Measurements from ENCODE around the gene NDRG2. TPM values are rescaled to one million over a fixed set of nuclear protein-coding genes. Genes with fewer than 3 reads are reported as not detected.

Gene NDRG2
- total and polyA plus RNA-seq, 4 donors = 46.1 to 112 (median 58.6) TPM

GRCh38 chr14:21070083-21070609 lies 45.3 kb upstream of the NDRG2 start, which contains the start of gene ARHGEF40:
Gene ARHGEF40 (plus strand): TSS chr14:21070304. CDS start chr14:21070397, 93 bp downstream.
- WGBS, 2 donors = 0 to 1% methylated on average over 15 to 63 of the region's 63 CpGs
- Histone ChIP-seq H3K9me3 (ENCODE audit: control insufficient read depth in 4 of 4, insufficient read depth in 3 of 4, low read length in 3 of 4) (no peaks in the 10 kb centered on the region), H3K9ac (ENCODE audit: insufficient read depth in 1 of 2, low read length in 2 of 2) (peak within 1 kb of the TSS; percentile 56 to 79), H3K27me3 (ENCODE audit: control insufficient read depth in 3 of 3, insufficient read depth in 3 of 3, low read length in 2 of 3) (no peaks in the 10 kb centered on the region), H3K4me3 (peak within 1 kb of the TSS; percentile 60), H3K4me1 (ENCODE audit: control insufficient read depth in 5 of 5, insufficient read depth in 5 of 5, low read length in 5 of 5) (peaks cover 0 to 30% (median 0%) of the 10 kb centered on the region in 5 donors), H3K36me3 (ENCODE audit: control insufficient read depth in 4 of 4, insufficient read depth in 4 of 4, low read length in 4 of 4) (peaks cover 0 to 23% (median 12%) of the 10 kb centered on the region in 4 donors), H3K27ac (ENCODE audit: low read depth in 1 of 2, low read length in 1 of 2) (peak within 1 kb of the TSS; percentile 87 to 93)
- TF ChIP-seq, protein P1, sequence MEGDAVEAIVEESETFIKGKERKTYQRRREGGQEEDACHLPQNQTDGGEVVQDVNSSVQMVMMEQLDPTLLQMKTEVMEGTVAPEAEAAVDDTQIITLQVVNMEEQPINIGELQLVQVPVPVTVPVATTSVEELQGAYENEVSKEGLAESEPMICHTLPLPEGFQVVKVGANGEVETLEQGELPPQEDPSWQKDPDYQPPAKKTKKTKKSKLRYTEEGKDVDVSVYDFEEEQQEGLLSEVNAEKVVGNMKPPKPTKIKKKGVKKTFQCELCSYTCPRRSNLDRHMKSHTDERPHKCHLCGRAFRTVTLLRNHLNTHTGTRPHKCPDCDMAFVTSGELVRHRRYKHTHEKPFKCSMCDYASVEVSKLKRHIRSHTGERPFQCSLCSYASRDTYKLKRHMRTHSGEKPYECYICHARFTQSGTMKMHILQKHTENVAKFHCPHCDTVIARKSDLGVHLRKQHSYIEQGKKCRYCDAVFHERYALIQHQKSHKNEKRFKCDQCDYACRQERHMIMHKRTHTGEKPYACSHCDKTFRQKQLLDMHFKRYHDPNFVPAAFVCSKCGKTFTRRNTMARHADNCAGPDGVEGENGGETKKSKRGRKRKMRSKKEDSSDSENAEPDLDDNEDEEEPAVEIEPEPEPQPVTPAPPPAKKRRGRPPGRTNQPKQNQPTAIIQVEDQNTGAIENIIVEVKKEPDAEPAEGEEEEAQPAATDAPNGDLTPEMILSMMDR (IDR thresholded peaks at IDR 0.05; ENCODE audit: control extremely low read depth, extremely low read depth) = no peak
- DNase-seq (peak; percentile 81 to 88 (median 84)), ATAC-seq (ENCODE audit: insufficient read depth, low FRiP score) (peak; percentile 68)

- Histone ChIP-seq H3K36me3 (ENCODE audit: control insufficient read depth in 4 of 4, insufficient read depth in 4 of 4, low read length in 4 of 4) (peaks cover 0 to 17% (median 10%) of the 10 kb centered on the region in 4 donors), H3K9ac (ENCODE audit: insufficient read depth in 1 of 2, low read length in 2 of 2) (peak overlapping the region; percentile 34 to 79), H3K27me3 (ENCODE audit: control insufficient read depth in 3 of 3, insufficient read depth in 3 of 3, low read length in 2 of 3) (no peaks in the 10 kb centered on the region), H3K4me3 (peak overlapping the region; percentile 27), H3K27ac (ENCODE audit: low read depth in 1 of 2, low read length in 1 of 2) (peak overlapping the region; percentile 83 to 87), H3K4me1 (ENCODE audit: control insufficient read depth in 5 of 5, insufficient read depth in 5 of 5, low read length in 5 of 5) (peaks cover 0 to 30% (median 0%) of the 10 kb centered on the region in 5 donors), H3K9me3 (ENCODE audit: control insufficient read depth in 4 of 4, insufficient read depth in 3 of 4, low read length in 3 of 4) (no peaks in the 10 kb centered on the region)
- 2% methylated on average over 33 to 40 of the region's 40 CpGs for WGBS, 2 donors
- TF ChIP-seq, protein P1 (IDR thresholded peaks at IDR 0.05; ENCODE audit: control extremely low read depth, extremely low read depth) = no peak
- ATAC-seq (ENCODE audit: insufficient read depth, low FRiP score) = no peak
- peak; percentile 79 to 83 (median 79) for DNase-seq
Observed at GRCh38 chr14:21069388-21070082, 44.7 kb upstream of the NDRG2 start.

- H3K4me1 ChIP-seq (ENCODE audit: control insufficient read depth in 5 of 5, insufficient read depth in 5 of 5, low read length in 5 of 5) = peaks cover 0 to 30% (median 0%) of the 10 kb centered on the region in 5 donors
- H3K4me3 ChIP-seq = no peak overlapping the region
- H3K27ac ChIP-seq (ENCODE audit: low read depth in 1 of 2, low read length in 1 of 2) = peak overlapping the region in 1 of 2 donors; percentile 83
- peaks cover 0 to 12% (median 5%) of the 10 kb centered on the region in 4 donors for H3K36me3 ChIP-seq (ENCODE audit: control insufficient read depth in 4 of 4, insufficient read depth in 4 of 4, low read length in 4 of 4)
- no peak for ATAC-seq (ENCODE audit: insufficient read depth, low FRiP score)
- peak; percentile 73 to 85 (median 84) for DNase-seq
- WGBS, 2 donors = 3% methylated on average over 43 to 45 of the region's 45 CpGs
- H3K27me3 ChIP-seq (ENCODE audit: control insufficient read depth in 3 of 3, insufficient read depth in 3 of 3, low read length in 2 of 3) = no peaks in the 10 kb centered on the region
- no peaks in the 10 kb centered on the region for H3K9me3 ChIP-seq (ENCODE audit: control insufficient read depth in 4 of 4, insufficient read depth in 3 of 4, low read length in 3 of 4)
- TF ChIP-seq, protein P1 (IDR thresholded peaks at IDR 0.05; ENCODE audit: control extremely low read depth, extremely low read depth) = peak; percentile 46
- peak overlapping the region in 1 of 2 donors; percentile 79 for H3K9ac ChIP-seq (ENCODE audit: insufficient read depth in 1 of 2, low read length in 2 of 2)
Observed at GRCh38 chr14:21068521-21069387, 43.9 kb upstream of the NDRG2 start.
